NAMALWA (cell line): ENCODE measurements around the gene DET1.
A peak's percentile ranks its signal among the peaks of the same experiment; 100 is the strongest.
"Not testable (repeated sequence)": the region's sequence is repeated elsewhere in the genome, so short reads cannot be mapped to it uniquely, and the experiment has no call there.

ENCODE experiments used
- DNase-seq: peaks from one replicate; pipeline ENCODE4 v3.0.0-alpha.2; 2015; ENCODE audit warnings: low spot score

The DET1 gene

GRCh38 chr15:88497109-88497765 is 49.2 kb downstream of the DET1 start:
- DNase-seq, result no peak

- DNase-seq, result no peak
Measured at GRCh38 chr15:88493844-88494243, 52.6 kb downstream of the DET1 start.

GRCh38 chr15:88491158-88491557 is 55.3 kb downstream of the DET1 start:
- DNase-seq, result no peak

- no peak for DNase-seq
Measured at GRCh38 chr15:88490036-88490435, 56.4 kb downstream of the DET1 start.

- DNase-seq, result no peak
Measured at GRCh38 chr15:88489321-88489720, 57.2 kb downstream of the DET1 start.

GRCh38 chr15:88487796-88488523 is 58.5 kb downstream of the DET1 start:
- no peak for DNase-seq

GRCh38 chr15:88487178-88487795 is 59.2 kb downstream of the DET1 start:
- DNase-seq, result no peak

- DNase-seq, result no peak
Measured at GRCh38 chr15:88484682-88485331, 61.7 kb downstream of the DET1 start.

GRCh38 chr15:88482263-88482662 is 64.2 kb downstream of the DET1 start:
- no peak for DNase-seq

GRCh38 chr15:88480981-88481380 is 65.5 kb downstream of the DET1 start:
- no peak for DNase-seq

- DNase-seq, result no peak
Measured at GRCh38 chr15:88479169-88479568, 67.3 kb downstream of the DET1 start.

GRCh38 chr15:88477904-88478303 is 68.6 kb downstream of the DET1 start:
- no peak for DNase-seq

- DNase-seq, result no peak
Measured at GRCh38 chr15:88477126-88477525, 69.4 kb downstream of the DET1 start.

- peak; percentile 77 for DNase-seq
Measured at GRCh38 chr15:88476635-88477060, 69.8 kb downstream of the DET1 start.

GRCh38 chr15:88473661-88474293 is 72.7 kb downstream of the DET1 start:
- DNase-seq, result not testable (repeated sequence)

GRCh38 chr15:88472225-88472624 is 74.3 kb downstream of the DET1 start:
- DNase-seq, result no peak

GRCh38 chr15:88470625-88471372 is 75.7 kb downstream of the DET1 start:
- DNase-seq, result no peak

- no peak for DNase-seq
Measured at GRCh38 chr15:88469321-88469720, 77.2 kb downstream of the DET1 start.

GRCh38 chr15:88468721-88469120 is 77.8 kb downstream of the DET1 start:
- not testable (repeated sequence) for DNase-seq

- DNase-seq, result peak; percentile 69
Measured at GRCh38 chr15:88467935-88468528, 78.4 kb downstream of the DET1 start.
